PC-9 (cell line): Measurements from ENCODE around the gene ZNF574. TPM values are rescaled to one million over a fixed set of nuclear protein-coding genes. Genes with fewer than 3 reads are reported as not detected.

Source experiments
- BruUV-seq: library from RNA; stranded (reverse); fragments of 400-500 nt; replicated peaks from 2 replicates; lab custom pipeline; 2021; lab: Mats Ljungman, UMichigan
- CTCF ChIA-PET: fragments of 300-600 bp; sonication (Branson Sonifier 250); formaldehyde crosslinking; loops from one replicate; lab custom pipeline; 2022; ENCODE audit warnings: antibody characterized with exemption; lab: Charles Lee
- POLR2A ChIA-PET: fragments of 300-600 bp; sonication (Branson Sonifier 250); formaldehyde crosslinking; loops from one replicate; lab custom pipeline; 2022; ENCODE audit warnings: antibody characterized with exemption; ENCODE audit not compliant: unreplicated experiment; lab: Charles Lee
- DNase-seq, 2 experiments: peaks; one replicate each; pipeline versions ENCODE4 v3.0.0 to v3.0.0-alpha.2; 2015 to 2022; ENCODE audit warnings: mixed read lengths in 1 of 2
- H2AFZ ChIP-seq: fragments of 200-600 bp; sonication (generic); 2 replicates; pipeline ENCODE4 v1.8.1; 2017; ENCODE audit warnings: antibody characterized with exemption
- H3F3A ChIP-seq: fragments of 200-600 bp; sonication (generic); 2 replicates; pipeline ENCODE4 v1.8.1; 2017; ENCODE audit warnings: antibody characterized with exemption, mild to moderate bottlenecking, low read depth; ENCODE audit not compliant: insufficient read depth
- H3K27ac ChIP-seq: fragments of 200-600 bp; sonication (generic); 2 replicates; pipeline ENCODE4 v1.6.1; 2016; ENCODE audit warnings: mixed run types
- H3K27me3 ChIP-seq: fragments of 200-600 bp; sonication (generic); 2 replicates; pipeline ENCODE4 v1.6.1; 2016; ENCODE audit warnings: low read depth, mixed run types; ENCODE audit not compliant: insufficient read depth
- H3K36me3 ChIP-seq: fragments of 200-600 bp; sonication (generic); 2 replicates; pipeline ENCODE4 v1.6.1; 2016; ENCODE audit warnings: low read depth, mixed run types
- H3K4me1 ChIP-seq: fragments of 200-600 bp; sonication (generic); replicated peaks from 2 replicates; pipeline ENCODE4 v1.6.1; 2016; ENCODE audit warnings: mixed run types; ENCODE audit not compliant: insufficient read depth
- H3K4me2 ChIP-seq: fragments of 200-600 bp; sonication (generic); 2 replicates; pipeline ENCODE4 v1.6.1; 2017; ENCODE audit warnings: mixed run types
- H3K4me3 ChIP-seq: fragments of 200-600 bp; sonication (generic); 2 replicates; pipeline ENCODE4 v1.6.1; 2016; ENCODE audit warnings: mixed run types
- H3K79me2 ChIP-seq: fragments of 200-600 bp; sonication (generic); 2 replicates; pipeline ENCODE4 v1.6.1; 2017; ENCODE audit warnings: low read depth, mixed run types
- H3K9me2 ChIP-seq: fragments of 200-600 bp; sonication (generic); 2 replicates; pipeline ENCODE4 v1.8.1; 2017; ENCODE audit warnings: mild to moderate bottlenecking; ENCODE audit not compliant: insufficient read depth
- H3K9me3 ChIP-seq: fragments of 200-600 bp; sonication (generic); 2 replicates; pipeline ENCODE4 v1.8.1; 2016; ENCODE audit warnings: low read depth; ENCODE audit not compliant: insufficient read depth
- H4K20me1 ChIP-seq: fragments of 200-600 bp; sonication (generic); 2 replicates; pipeline ENCODE4 v1.8.1; 2017; ENCODE audit not compliant: insufficient read depth
- EZH2 ChIP-seq: fragments of 200-600 bp; sonication (generic); IDR thresholded peaks from 2 replicates; pipeline ENCODE4 v1.8.0; 2017; ENCODE audit warnings: antibody characterized with exemption, low read depth
- intact Hi-C: fragments of 100-400 bp; cut with micrococcal nuclease; formaldehyde crosslinking; loops from one replicate; pipeline ENCODE4 v1.10.0; 2022; ENCODE audit not compliant: unreplicated experiment
- total RNA-seq: library from RNA; stranded (reverse); gene quantifications from 2 replicates; pipeline ENCODE4 v1.2.3, GENCODE V29; 2021
- TF ChIP-seq, protein P1 (sequence below): fragments of 200-600 bp; sonication (generic); conservative IDR thresholded peaks from 2 replicates; pipeline ENCODE4 v1.6.1; 2017; ENCODE audit warnings: mixed run types, antibody characterized with exemption, mild to moderate bottlenecking, moderate library complexity

Gene ZNF574
- total RNA-seq, 1 experiment from 2014 or later = 19.4 TPM

GRCh38 chr19:42076380-42076944 is 496 bp downstream of the ZNF574 start:
- Histone ChIP-seq H3K36me3 (peaks cover 5% of the 10 kb centered on the region; the same call in 1 of the 2 replicates), H3F3A (peaks cover 16% of the 10 kb centered on the region; the same call in 1 of the 2 replicates), H4K20me1 (peaks cover 44% of the 10 kb centered on the region), H3K9me2 (no peaks in the 10 kb centered on the region), H3K27me3 (no peaks in the 10 kb centered on the region), H3K27ac (no peak overlapping the region), H3K4me1 (peaks cover 25% of the 10 kb centered on the region), H3K4me2 (peak overlapping the region; percentile 97), H3K79me2 (peaks cover 58% of the 10 kb centered on the region), H2AFZ (peak overlapping the region; percentile 71; the same call in 1 of the 2 replicates), H3K9me3 (no peaks in the 10 kb centered on the region), H3K4me3 (peak overlapping the region; percentile 90)
- ChIA-PET CTCF (interaction anchor here (0.6 kb wide), 1 partner anchor 52 kb away, joined by 3 read pairs; no protein-coding TSS in a partner anchor), POLR2A (interaction anchor here (0.5 to 1.0 kb wide), 10 partner anchors 25 to 483 kb away, joined by 3 to 34 read pairs (median 6); partner anchors contain the start of gene RABAC1)
- TF ChIP-seq EZH2 = no peak
- TF ChIP-seq, protein P1, sequence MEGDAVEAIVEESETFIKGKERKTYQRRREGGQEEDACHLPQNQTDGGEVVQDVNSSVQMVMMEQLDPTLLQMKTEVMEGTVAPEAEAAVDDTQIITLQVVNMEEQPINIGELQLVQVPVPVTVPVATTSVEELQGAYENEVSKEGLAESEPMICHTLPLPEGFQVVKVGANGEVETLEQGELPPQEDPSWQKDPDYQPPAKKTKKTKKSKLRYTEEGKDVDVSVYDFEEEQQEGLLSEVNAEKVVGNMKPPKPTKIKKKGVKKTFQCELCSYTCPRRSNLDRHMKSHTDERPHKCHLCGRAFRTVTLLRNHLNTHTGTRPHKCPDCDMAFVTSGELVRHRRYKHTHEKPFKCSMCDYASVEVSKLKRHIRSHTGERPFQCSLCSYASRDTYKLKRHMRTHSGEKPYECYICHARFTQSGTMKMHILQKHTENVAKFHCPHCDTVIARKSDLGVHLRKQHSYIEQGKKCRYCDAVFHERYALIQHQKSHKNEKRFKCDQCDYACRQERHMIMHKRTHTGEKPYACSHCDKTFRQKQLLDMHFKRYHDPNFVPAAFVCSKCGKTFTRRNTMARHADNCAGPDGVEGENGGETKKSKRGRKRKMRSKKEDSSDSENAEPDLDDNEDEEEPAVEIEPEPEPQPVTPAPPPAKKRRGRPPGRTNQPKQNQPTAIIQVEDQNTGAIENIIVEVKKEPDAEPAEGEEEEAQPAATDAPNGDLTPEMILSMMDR = no peak
- BruUV-seq = TSS peak; percentile 4
- intact Hi-C loops = loop anchor here (5.0 kb wide), 3 partner anchors 44 to 189 kb away; partner anchors contain the start of gene RABAC1
- DNase-seq = no peak

- no peak overlapping the region for H2AFZ ChIP-seq
- no peaks in the 10 kb centered on the region for H3K9me3 ChIP-seq
- no peak overlapping the region for H3K27ac ChIP-seq
- no peak for DNase-seq
- intact Hi-C loops = loop anchor here (5.0 kb wide), 3 partner anchors 46 to 191 kb away; partner anchors contain the start of gene RABAC1
- H3K4me2 ChIP-seq = peak overlapping the region; percentile 97
- POLR2A ChIA-PET = no interaction called here
- H3K4me1 ChIP-seq = peaks cover 21% of the 10 kb centered on the region
- TF ChIP-seq, protein P1 = no peak
- no peak for TF ChIP-seq EZH2
- peak overlapping the region; percentile 90 for H3K4me3 ChIP-seq
- BruUV-seq = no TSS peak
- peaks cover 6% of the 10 kb centered on the region; the same call in 1 of the 2 replicates for H3K36me3 ChIP-seq
- CTCF ChIA-PET = no interaction called here
- H3K79me2 ChIP-seq = peaks cover 63% of the 10 kb centered on the region
- H4K20me1 ChIP-seq = peaks cover 48% of the 10 kb centered on the region
- H3K9me2 ChIP-seq = no peaks in the 10 kb centered on the region
- H3K27me3 ChIP-seq = no peaks in the 10 kb centered on the region
- H3F3A ChIP-seq = peaks cover 15% of the 10 kb centered on the region; the same call in 1 of the 2 replicates
Measured at GRCh38 chr19:42078058-42078457, 2.1 kb downstream of the ZNF574 start.

- no peaks in the 10 kb centered on the region for H3K27me3 ChIP-seq
- peaks cover 48% of the 10 kb centered on the region for H4K20me1 ChIP-seq
- peaks cover 21% of the 10 kb centered on the region for H3K4me1 ChIP-seq
- peaks cover 17% of the 10 kb centered on the region for H3F3A ChIP-seq
- ChIA-PET CTCF (interaction anchor here (0.6 kb wide), 2 partner anchors 36 to 179 kb away, joined by 5 to 11 read pairs; no protein-coding TSS in a partner anchor), POLR2A (interaction anchor here (0.6 kb wide), 1 partner anchor 164 kb away, joined by 5 read pairs; no protein-coding TSS in a partner anchor)
- intact Hi-C loops = loop anchor here (5.0 kb wide), 3 partner anchors 46 to 191 kb away; partner anchors contain the start of gene RABAC1
- peak overlapping the region; percentile 97; the same call in 1 of the 2 replicates for H3K4me2 ChIP-seq
- no TSS peak for BruUV-seq
- H2AFZ ChIP-seq = no peak overlapping the region
- TF ChIP-seq, protein P1 = no peak
- no peak for TF ChIP-seq EZH2
- peaks cover 63% of the 10 kb centered on the region for H3K79me2 ChIP-seq
- H3K9me3 ChIP-seq = no peaks in the 10 kb centered on the region
- H3K36me3 ChIP-seq = peaks cover 6% of the 10 kb centered on the region; the same call in 1 of the 2 replicates
- DNase-seq = no peak
- no peak overlapping the region for H3K4me3 ChIP-seq
- no peak overlapping the region for H3K27ac ChIP-seq
- H3K9me2 ChIP-seq = no peaks in the 10 kb centered on the region
Measured at GRCh38 chr19:42078538-42079275, 2.7 kb downstream of the ZNF574 start.
